ENCODE data around the gene MELK. TPM values are rescaled to one million over a fixed set of nuclear protein-coding genes. Genes with fewer than 3 reads are reported as not detected.

MELK gene
- total and polyA plus RNA-seq, 10 of the 15 experiments (the other 5 are each of a cell fraction or from before 2014, with no cell fraction given), result 38.7 to 80.3 (median 51.6) TPM

DNA sequence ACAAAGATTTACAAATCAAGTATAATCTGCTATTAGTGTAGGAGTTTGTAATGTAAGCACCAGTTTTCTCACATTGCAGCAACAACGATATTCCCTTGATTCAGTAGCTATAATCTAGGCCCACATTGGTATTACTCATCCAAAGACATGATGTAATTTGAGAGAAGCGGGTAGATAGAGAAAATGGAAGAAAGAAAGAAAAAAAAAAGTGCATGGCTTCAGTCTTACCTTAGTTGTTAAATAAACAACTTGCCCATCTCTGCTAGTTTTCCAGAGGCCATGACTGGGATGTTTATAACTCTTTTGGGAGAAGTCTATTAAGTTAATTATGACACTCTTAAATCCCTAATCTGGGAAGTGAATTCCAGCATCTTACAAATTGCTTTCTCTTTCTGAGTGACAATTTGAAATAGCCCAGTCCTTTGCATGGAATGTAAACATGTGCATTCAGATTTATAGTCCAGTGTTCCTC lies 2.8 kb downstream of the MELK start:
- ATAC-seq (no peak), FAIRE-seq (no peak), DNase-seq (ENCODE audit: low read depth, low spot score) (no peak)
- Histone ChIP-seq H3K79me2 (ENCODE audit: control insufficient read depth, insufficient read depth, low read length) (peaks cover 62% of the 10 kb centered on the region), H3K27ac (ENCODE audit: control insufficient read depth, insufficient read depth) (peak overlapping the region; percentile 32), H3K36me3 (ENCODE audit: control insufficient read depth in 2 of 2, insufficient read depth in 2 of 2, low read length in 1 of 2) (no peaks in the 10 kb centered on the region; a peak in 1 of 4 replicates), H4K20me1 (ENCODE audit: control insufficient read depth, insufficient read depth) (no peaks in the 10 kb centered on the region), H3K9me3 (replicated peaks; ENCODE audit: control insufficient read depth, insufficient read depth, low read length) (no peaks in the 10 kb centered on the region; the same call in 2 of the 3 replicates), H3K4me2 (ENCODE audit: control insufficient read depth, insufficient read depth) (peak overlapping the region; percentile 28), H3K4me3 (peak overlapping the region; percentile 55), H3K9ac (ENCODE audit: control insufficient read depth, insufficient read depth, low read length) (peak overlapping the region; percentile 44), H3K27me3 (replicated peaks in 1 of 2; ENCODE audit: control insufficient read depth in 2 of 2, insufficient read depth in 2 of 2, low read length in 1 of 2) (no peaks in the 10 kb centered on the region), H3K4me1 (ENCODE audit: control insufficient read depth, insufficient read depth, low read length) (peaks cover 4% of the 10 kb centered on the region), H2AFZ (ENCODE audit: control insufficient read depth, low read depth, low read length) (peak overlapping the region; percentile 67)
- TF ChIP-seq IKZF2 (IDR thresholded peaks at IDR 0.05), result peak; percentile 26 to 31; a peak in 1 of 4 replicates
- TF ChIP-seq, protein P1, sequence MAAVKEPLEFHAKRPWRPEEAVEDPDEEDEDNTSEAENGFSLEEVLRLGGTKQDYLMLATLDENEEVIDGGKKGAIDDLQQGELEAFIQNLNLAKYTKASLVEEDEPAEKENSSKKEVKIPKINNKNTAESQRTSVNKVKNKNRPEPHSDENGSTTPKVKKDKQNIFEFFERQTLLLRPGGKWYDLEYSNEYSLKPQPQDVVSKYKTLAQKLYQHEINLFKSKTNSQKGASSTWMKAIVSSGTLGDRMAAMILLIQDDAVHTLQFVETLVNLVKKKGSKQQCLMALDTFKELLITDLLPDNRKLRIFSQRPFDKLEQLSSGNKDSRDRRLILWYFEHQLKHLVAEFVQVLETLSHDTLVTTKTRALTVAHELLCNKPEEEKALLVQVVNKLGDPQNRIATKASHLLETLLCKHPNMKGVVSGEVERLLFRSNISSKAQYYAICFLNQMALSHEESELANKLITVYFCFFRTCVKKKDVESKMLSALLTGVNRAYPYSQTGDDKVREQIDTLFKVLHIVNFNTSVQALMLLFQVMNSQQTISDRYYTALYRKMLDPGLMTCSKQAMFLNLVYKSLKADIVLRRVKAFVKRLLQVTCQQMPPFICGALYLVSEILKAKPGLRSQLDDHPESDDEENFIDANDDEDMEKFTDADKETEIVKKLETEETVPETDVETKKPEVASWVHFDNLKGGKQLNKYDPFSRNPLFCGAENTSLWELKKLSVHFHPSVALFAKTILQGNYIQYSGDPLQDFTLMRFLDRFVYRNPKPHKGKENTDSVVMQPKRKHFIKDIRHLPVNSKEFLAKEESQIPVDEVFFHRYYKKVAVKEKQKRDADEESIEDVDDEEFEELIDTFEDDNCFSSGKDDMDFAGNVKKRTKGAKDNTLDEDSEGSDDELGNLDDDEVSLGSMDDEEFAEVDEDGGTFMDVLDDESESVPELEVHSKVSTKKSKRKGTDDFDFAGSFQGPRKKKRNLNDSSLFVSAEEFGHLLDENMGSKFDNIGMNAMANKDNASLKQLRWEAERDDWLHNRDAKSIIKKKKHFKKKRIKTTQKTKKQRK (IDR thresholded peaks at IDR 0.05; ENCODE audit: low read depth, low read length), result no peak
- ChIA-PET CTCF (interaction anchor here (2.7 kb wide), 1 partner anchor 168 kb away, joined by 14 read pairs; no protein-coding TSS in a partner anchor), RAD21 (ENCODE audit: unreplicated experiment) (interaction anchor here (1.2 kb wide), 1 partner anchor 24 kb away, joined by 3 read pairs; no protein-coding TSS in a partner anchor), SMC1A (ENCODE audit: uncharacterized antibody, unreplicated experiment) (interaction anchor here (0.7 to 1.2 kb wide), 3 partner anchors 28 to 168 kb away, joined by 3 to 4 read pairs (median 3); no protein-coding TSS in a partner anchor), POLR2A (interaction anchor here (0.5 to 0.6 kb wide), 2 partner anchors 22 to 27 kb away, joined by 3 read pairs; no protein-coding TSS in a partner anchor)
- intact Hi-C loops (cut with micrococcal nuclease; ENCODE audit: unreplicated experiment) (no loop called here), in situ Hi-C loops (cut with MboI) (no loop called here)
- 0% methylated on average over 2 of the region's 2 CpGs for WGBS (ENCODE audit: insufficient coverage, insufficient replicate concordance, low lambda C conversion rate, missing lambda C conversion rate)
- no TSS peak for BruUV-seq (replicated peaks)

All from GM12878 (cell line).